Activated CD4-positive, CD25-positive, alpha-beta regulatory T cell treated with anti-CD3 and anti-CD28 coated beads, Interleukin-2, amount 50 U/mL, for 16 hours (primary cell): ENCODE results near the gene TGM6.
A peak's percentile ranks its signal among the peaks of the same experiment; 100 is the strongest.
"Not testable (repeated sequence)": the region's sequence is repeated elsewhere in the genome, so short reads cannot be mapped to it uniquely, and the experiment has no call there.

Experiments used
- DNase-seq: peaks from one replicate; pipeline ENCODE4 v3.0.0-alpha.2; 2020; ENCODE audit warnings: low read depth, low spot score

Gene TGM6

DNA sequence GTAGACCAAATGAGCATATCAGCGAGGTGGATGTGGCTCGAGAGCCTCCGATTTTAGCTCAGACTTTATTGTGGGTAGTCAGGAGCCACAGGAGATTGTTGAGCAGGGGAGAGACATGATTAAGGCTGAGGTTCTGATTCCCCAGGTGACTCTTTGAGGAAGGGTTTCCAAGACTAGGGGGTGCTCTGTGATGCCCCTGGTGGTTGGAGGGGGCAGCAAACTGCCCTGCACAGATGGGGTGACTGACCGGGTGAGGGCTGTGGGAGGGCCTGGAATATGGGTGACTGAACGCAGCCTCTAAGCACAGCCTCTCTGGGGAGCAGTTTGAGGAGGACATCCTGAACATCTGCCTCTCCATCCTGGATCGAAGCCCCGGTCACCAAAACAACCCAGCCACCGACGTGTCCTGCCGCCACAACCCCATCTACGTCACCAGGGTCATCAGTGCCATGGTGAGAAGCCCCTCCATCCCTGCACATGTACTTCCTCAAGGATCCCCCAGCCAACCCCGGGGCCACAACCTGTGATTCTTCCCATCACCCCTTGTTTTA, 17.0 kb downstream of the TGM6 start:
- DNase-seq = no peak

GRCh38 chr20:2398449-2398848, 17.7 kb downstream of the TGM6 start:
- no peak for DNase-seq

DNA sequence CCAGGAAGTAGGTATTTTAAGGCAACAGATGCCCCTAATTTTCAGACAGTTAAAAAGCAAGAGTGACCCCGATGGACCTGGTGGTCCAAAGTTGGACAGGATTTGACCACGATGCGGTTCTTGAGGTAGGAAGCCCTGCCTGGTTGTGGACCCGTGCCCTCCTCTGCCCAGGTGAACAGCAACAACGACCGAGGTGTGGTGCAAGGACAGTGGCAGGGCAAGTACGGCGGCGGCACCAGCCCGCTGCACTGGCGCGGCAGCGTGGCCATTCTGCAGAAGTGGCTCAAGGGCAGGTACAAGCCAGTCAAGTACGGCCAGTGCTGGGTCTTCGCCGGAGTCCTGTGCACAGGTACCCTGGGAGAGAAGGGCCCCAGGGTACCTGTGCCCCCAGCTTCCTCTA, 18.7 kb downstream of the TGM6 start:
- no peak for DNase-seq

- no peak for DNase-seq
Measured at GRCh38 chr20:2400290-2400689, 19.6 kb downstream of the TGM6 start.

DNA sequence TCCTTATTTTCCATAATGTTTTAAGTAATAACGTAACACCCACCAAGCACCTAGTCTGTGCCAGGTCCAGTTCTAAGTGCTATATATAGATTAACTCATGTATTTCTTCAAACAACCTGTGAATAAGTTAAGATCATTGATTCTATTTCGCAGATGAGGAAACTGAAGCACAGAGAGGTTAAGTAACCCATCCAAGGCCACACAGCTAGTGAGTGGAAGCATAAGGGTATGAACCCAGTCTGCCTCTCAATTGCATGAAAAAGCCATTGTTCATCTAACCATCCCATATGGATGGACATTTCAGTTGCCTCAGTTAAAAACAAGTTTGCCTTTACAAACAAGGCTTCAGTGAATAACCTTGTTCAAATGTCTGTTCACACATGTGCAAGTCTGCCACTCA, 20.8 kb downstream of the TGM6 start:
- DNase-seq = no peak

DNA sequence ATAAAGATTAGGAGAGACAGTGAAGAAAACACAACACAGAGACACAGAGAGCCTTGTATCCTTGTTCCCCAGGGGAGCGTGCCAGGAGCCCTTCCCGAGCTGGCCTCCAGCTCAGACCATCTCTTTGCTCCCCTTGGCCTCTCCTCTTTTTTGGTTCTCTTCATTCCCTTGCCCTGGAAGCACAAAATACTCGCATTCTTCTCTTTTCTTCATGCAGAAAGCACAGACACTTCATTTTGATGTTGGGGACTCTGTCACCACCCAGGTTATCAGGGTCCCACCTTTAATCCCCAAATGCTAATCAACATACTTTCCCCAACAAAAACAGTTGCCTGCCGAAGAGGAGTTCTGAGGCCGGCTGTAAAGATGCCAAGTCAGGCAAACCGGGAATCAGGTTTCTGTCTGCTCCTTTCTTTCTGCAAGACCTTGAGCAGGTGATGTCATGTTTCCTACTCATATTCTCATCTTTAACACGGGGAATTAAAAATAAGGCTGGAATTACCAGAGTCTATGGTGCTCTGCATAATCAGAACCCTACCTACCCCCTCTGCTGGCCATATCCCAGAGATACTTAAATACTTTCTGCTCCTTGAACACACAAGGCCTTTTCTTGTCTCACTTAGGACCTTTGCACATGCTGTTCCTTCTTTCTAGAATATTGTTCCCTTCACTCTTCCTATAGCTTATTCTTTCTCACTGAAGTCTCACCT, 21.7 kb downstream of the TGM6 start:
- DNase-seq = no peak

DNA sequence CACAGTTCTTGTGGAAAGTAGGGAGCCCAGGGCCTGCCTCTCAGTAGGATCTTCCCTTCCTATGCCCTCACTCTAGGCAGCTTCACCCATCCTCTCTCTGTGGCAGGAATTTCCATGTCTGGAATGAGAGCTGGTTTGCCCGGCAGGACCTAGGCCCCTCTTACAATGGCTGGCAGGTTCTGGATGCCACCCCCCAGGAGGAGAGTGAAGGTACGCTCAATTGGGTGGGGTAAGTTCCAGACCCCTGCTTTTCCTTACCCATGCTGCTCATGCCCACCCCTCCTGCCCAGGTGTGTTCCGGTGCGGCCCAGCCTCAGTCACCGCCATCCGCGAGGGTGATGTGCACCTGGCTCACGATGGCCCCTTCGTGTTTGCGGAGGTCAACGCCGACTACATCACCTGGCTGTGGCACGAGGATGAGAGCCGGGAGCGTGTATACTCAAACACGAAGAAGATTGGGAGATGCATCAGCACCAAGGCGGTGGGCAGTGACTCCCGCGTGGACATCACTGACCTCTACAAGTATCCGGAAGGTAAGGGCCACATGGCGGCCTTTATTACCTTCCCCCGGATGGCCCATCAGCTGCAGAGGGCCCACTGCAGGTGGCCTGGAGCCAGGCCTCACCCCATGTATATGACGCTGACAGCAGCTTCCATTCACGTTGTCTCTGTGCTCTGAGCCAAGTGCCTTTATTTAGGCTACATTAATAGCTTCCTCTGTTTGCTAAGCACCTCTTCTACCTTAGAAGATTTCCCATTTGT, 22.8 kb downstream of the TGM6 start:
- no peak for DNase-seq

DNA sequence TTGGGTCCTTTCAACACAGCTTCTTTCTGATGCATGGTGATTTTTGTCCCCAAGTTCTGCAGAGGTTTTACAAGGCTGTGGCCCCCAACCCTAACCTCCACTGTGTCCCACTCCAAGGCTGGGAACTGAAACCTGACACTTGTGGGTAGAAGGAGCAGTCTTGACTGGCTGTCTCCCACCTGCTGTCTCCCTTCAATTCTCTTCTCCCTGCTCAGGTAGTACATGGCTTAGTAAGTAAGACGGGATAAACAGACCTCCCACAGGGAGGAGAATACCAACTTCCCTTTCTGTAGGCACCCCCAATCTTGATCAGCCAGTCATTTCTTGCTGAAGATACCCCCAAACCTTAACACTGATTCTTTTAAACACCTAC, 25.0 kb downstream of the TGM6 start:
- no peak for DNase-seq

GRCh38 chr20:2407355-2407754, 26.7 kb downstream of the TGM6 start:
- DNase-seq = not testable (repeated sequence)

DNA sequence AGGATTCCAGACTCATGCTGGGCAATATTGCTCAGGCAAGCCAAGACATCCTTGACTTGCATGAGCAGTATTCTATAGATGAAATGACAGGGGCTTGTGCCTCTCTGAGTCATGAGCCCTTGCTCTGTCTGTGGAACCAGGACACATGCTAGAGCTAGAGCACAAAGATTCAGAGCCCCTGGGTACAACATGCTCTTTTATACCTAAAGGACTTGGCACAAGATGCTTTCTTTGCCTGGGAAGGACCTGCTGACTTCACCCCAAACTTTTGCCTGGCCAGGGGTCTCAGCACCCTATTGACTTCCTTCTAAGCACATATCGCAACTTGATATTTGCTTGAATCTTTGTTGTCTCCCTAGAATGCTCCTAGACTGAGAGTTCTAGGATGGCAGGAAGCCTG, 27.4 kb downstream of the TGM6 start:
- no peak for DNase-seq

- DNase-seq = no peak
Measured at GRCh38 chr20:2416541-2417212, 36.0 kb downstream of the TGM6 start.

DNA sequence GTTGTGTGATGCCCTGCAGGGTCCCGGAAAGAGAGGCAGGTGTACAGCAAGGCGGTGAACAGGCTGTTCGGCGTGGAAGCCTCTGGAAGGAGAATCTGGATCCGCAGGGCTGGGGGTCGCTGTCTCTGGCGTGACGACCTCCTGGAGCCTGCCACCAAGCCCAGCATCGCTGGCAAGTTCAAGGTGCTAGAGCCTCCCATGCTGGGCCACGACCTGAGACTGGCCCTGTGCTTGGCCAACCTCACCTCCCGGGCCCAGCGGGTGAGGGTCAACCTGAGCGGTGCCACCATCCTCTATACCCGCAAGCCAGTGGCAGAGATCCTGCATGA, 36.5 kb downstream of the TGM6 start:
- no peak for DNase-seq

GRCh38 chr20:2418388-2418787, 37.7 kb downstream of the TGM6 start:
- DNase-seq = no peak

DNA sequence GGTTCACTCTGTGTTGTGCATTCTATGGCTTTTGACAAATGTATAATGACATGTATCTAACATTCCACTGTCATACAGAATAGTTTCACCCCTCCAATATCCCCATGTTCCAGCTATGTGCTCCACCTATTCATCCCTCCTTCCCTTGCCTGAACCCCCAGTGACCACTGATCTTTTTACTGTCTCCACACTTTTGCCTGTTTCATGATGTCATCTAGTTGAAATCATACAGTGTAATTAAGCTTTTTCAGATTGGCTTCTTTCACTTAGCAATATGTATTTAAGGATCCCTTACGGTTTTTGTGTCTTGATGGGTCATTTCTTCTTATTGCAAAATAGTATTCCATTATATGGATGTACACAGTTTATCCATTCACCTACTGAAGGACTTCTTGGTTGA, 39.8 kb downstream of the TGM6 start:
- DNase-seq = no peak

DNA sequence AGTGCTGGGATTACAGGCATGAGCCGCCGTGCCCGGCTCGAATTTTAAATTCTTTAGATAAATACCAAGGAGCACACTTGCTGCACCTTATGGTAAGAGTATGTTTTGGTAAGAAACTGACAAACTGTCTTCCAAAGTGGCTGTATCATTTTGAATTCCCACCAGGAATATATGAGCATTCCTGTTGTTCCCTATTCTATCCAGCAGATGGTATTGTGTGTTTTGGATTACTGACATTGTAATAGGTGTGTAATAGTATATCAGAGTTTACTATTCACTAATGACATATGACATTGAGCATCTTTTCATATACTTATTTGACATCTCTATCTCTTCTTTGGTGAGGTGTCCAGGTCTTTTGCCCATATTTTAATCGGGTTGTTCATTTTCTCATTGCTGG, 40.5 kb downstream of the TGM6 start:
- no peak for DNase-seq

DNA sequence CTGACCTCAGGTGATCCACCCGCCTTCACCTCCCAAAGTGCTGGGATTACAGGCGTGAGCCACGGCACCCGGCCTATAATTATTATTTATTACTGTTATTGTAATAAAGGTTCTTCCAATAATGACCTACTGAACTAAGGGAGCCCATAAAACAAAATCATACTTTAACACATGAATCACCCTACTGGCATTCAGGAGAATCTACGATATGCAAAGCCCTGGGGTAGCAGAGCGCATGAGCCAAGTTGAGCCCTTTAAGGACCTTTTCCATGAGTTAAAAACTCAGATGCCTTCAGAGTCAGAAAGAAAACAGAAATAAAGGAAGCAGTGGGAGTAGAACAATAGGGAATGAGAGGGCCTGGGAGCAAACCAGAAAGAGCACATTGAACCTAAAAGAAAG, 48.4 kb downstream of the TGM6 start:
- no peak for DNase-seq

- no peak for DNase-seq
Measured at GRCh38 chr20:2430538-2430937, 49.8 kb downstream of the TGM6 start.

DNA sequence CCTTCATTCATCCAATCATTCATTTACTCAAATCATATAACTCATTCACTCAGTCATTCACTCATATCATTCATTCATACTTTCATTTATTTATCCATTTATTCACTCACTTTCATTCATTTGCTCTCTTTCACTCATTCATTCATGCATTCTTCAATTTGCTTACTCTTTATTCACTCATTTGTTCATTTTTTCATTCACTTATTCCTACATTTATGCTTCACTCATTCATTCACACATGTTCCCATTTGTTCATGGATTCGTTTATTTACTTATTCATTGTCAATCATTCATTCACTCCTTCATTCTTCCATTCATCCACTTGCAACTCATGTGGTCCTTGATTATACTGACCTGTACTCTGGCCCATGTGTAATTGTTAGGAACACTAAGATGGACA, 50.5 kb downstream of the TGM6 start:
- no peak for DNase-seq

GRCh38 chr20:2446845-2447244, 66.1 kb downstream of the TGM6 start:
- DNase-seq = no peak

DNA sequence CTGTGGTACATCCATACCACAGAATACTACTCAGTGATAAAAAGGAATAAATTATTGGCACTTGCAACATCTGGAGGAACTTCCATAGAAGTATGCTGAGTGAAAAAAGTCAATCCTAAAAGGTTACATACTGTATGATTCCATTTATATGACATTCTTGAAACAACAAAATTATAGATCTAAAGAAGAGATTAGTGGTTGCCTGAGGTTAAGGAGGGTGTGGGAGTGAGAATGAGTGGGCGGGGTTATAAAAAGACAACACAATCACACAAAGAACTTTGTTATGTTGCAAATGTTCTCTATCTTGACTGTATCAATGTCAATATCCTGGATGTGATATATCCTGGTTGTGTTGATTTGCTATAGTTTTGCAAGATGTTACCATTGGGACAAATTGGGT, 68.7 kb downstream of the TGM6 start:
- DNase-seq = no peak

DNA sequence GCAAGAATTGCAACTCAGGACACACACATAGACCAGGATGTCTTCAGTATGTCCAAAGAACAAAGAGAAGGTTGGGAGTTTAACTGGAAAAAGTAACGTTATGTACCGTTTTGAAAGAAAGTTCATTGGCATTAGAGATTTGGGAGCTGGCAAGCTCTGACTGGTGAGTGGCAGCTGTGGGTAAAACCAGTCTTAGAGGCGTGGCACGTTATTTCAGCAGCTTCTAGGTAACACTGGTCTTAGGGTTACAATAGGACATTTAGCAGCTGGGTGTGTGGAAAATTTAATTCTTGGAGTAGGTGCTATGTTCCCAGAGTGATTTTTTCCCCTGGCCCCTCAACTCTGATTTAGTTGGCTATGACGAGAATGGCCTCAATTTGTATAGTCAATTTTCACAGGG, 70.7 kb downstream of the TGM6 start:
- DNase-seq = no peak

DNA sequence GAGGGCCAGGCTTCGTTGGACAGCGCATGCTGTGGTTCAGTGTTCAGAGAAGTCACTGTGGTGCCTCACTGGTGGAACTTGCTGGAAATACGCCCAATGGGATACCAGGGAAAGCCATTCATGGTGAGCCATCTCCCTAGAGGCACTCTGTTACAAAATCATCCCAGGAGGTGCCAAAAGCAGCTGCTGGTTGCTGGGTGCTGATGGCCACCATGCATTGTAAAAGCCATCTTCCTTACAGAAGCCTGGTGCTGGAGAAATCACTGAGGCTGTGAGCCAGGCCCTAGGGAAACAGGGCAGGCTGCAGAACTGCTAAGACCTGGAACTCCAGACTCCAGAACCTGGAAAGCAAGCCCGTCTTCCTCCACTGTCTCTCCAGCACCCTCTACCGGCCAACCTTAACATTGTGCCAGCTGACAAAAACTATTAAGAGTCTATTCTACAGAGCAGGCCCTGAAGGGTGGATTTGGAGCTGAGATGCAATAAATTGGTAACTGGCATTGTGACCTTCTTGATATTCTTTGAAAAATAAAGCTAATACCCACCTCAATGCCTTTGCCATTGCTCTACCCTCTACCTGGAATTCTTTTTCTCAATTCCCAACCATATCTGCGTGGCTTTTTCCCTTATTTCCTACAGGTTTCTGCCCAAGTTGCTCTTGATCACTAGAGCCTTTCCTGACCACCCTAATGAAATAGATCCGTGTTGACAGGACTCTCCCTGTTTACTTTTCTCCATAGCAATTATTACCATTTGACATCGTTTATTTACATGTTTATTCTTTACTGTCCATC, 71.4 kb downstream of the TGM6 start:
- DNase-seq = peak; percentile 19
